Prostate gland (tissue), 2 donors: ENCODE data around the gene STUB1.

Experiments
- CTCF ChIP-seq, 4 experiments: fragments of 200-600 bp in 2 of 4; fragments of 450-650 bp in 2 of 4; sonication (generic) in 2 of 4; IDR thresholded peaks; 1 replicate in 3 of 4; 2 replicates in 1 of 4; pipeline ENCODE4 v1.5.1; 2016 to 2019; ENCODE audit warnings: antibody characterized with exemption in 4 of 4, mild to moderate bottlenecking in 2 of 4, moderate library complexity in 2 of 4
- POLR2A ChIP-seq: fragments of 450-650 bp; IDR thresholded peaks from one replicate; pipeline ENCODE4 v1.6.1; 2016; ENCODE audit warnings: antibody characterized with exemption, mild to moderate bottlenecking

DNA sequence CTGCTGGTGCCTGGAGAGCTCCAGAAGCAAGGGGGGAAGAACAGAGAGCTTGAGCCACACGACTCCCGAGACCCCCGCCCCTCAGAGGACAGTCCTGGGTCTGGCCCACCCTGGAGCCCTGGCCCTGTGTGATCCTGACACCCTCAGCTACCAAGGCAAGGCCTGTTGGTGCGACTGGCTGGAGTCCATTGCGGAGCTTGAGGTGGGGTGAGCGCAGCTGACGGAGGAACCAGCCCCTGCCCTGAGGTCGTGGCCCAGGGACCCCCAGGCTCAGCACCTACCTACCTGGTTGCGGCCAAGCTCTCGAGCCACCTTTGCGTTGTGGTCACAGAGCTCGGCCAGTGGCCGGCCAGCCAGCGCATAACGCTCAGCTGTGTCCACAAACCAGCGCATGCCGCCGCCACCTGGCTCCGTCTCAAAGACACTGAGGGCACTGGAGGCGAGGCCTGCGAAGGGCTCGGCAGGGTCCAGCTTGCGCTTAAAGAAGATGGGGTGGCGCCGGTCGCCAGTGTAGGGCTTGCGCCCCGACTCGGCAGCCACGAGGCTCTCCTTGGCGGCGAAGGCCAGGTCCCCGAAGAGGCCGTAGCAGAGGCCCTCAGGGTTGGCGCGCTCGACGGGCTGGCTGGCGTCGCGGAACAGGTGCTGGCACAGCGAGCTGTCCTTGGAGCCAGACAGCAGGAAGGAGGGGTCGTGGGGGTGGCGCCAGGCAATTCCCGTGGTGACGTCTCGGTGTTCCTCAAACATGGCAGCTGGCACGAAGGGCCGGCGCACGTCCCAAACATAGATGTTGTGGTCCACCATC lies 6.5 kb downstream of the STUB1 start:
- no peak for TF ChIP-seq CTCF (IDR thresholded peaks at IDR 0.05)
- TF ChIP-seq POLR2A: no peak
